Measurements from ENCODE around the gene ATP6V0E1. TPM values are rescaled to one million over a fixed set of nuclear protein-coding genes. Genes with fewer than 3 reads are reported as not detected.
A peak's percentile ranks its signal among the peaks of the same experiment; 100 is the strongest.

The ATP6V0E1 gene
- total RNA-seq, 2 experiments from 2014 or later, result 31.1 to 31.9 TPM

- H3K27me3 ChIP-seq (ENCODE audit: control insufficient read depth in 1 of 2, insufficient read depth in 2 of 2, low read length in 2 of 2), result no peaks in the 10 kb centered on the region
- peaks cover 71% of the 10 kb centered on the region for H3K36me3 ChIP-seq (ENCODE audit: insufficient read depth, low read length)
- Mint-ChIP-seq H3K36me3 (ENCODE audit: low read depth) (peaks cover 78% of the 10 kb centered on the region), H3K27ac (peak overlapping the region; percentile 37), H3K4me1 (ENCODE audit: low read depth) (peaks cover 39% of the 10 kb centered on the region), H3K4me3 (no peak overlapping the region), H3K27me3 (no peaks in the 10 kb centered on the region), H3K9me3 (no peaks in the 10 kb centered on the region)
- no peak for DNase-seq
- no peak for TF ChIP-seq CTCF (IDR thresholded peaks at IDR 0.05)
- H3K9me3 ChIP-seq (ENCODE audit: control insufficient read depth in 1 of 2, insufficient read depth in 1 of 2, low read length in 2 of 2), result no peaks in the 10 kb centered on the region
- ChIA-PET CTCF (interaction anchor here (0.8 to 1.4 kb wide), 2 partner anchors 8 to 10 kb away, joined by 3 read pairs; no protein-coding TSS in a partner anchor), POLR2A (interaction anchor here (1.9 kb wide), 1 partner anchor 10 kb away, joined by 8 read pairs; no protein-coding TSS in a partner anchor)
- no peak overlapping the region for H3K27ac ChIP-seq (ENCODE audit: low read depth in 1 of 2, low read length in 2 of 2)
- peaks cover 31% of the 10 kb centered on the region for H3K4me1 ChIP-seq (ENCODE audit: insufficient read depth, low read length)
- no peak overlapping the region for H3K4me3 ChIP-seq (ENCODE audit: low read length)
- intact Hi-C loops (cut with DNase I, micrococcal nuclease), result no loop called here
- ATAC-seq (ENCODE audit: poor library complexity), result no peak
These were observed 10.8 kb downstream of the ATP6V0E1 start for GRCh38 chr5:172994405-172994804.

GRCh38 chr5:172999372-172999973 lies 15.9 kb downstream of the ATP6V0E1 start:
- Mint-ChIP-seq H3K27me3 (no peaks in the 10 kb centered on the region), H3K27ac (peak overlapping the region; percentile 29), H3K36me3 (ENCODE audit: low read depth) (peaks cover 76% of the 10 kb centered on the region), H3K4me1 (ENCODE audit: low read depth) (peaks cover 53% of the 10 kb centered on the region), H3K4me3 (no peak overlapping the region), H3K9me3 (no peaks in the 10 kb centered on the region)
- no peak for DNase-seq
- Histone ChIP-seq H3K4me1 (ENCODE audit: insufficient read depth, low read length) (peaks cover 48% of the 10 kb centered on the region), H3K27me3 (ENCODE audit: control insufficient read depth in 1 of 2, insufficient read depth in 2 of 2, low read length in 2 of 2) (no peaks in the 10 kb centered on the region), H3K36me3 (ENCODE audit: insufficient read depth, low read length) (peaks cover 33% of the 10 kb centered on the region), H3K9me3 (ENCODE audit: control insufficient read depth in 1 of 2, insufficient read depth in 1 of 2, low read length in 2 of 2) (no peaks in the 10 kb centered on the region), H3K27ac (ENCODE audit: low read depth in 1 of 2, low read length in 2 of 2) (no peak overlapping the region), H3K4me3 (ENCODE audit: low read length) (no peak overlapping the region)
- ChIA-PET POLR2A (no interaction called here), CTCF (no interaction called here)
- intact Hi-C loops (cut with DNase I, micrococcal nuclease), result no loop called here
- ATAC-seq (ENCODE audit: poor library complexity), result no peak
- TF ChIP-seq CTCF (IDR thresholded peaks at IDR 0.05), result no peak

- H3K9me3 Mint-ChIP-seq, result no peaks in the 10 kb centered on the region
- no peaks in the 10 kb centered on the region for H3K27me3 Mint-ChIP-seq
- no peak overlapping the region for H3K27ac ChIP-seq (ENCODE audit: low read depth in 1 of 2, low read length in 2 of 2)
- intact Hi-C loops (cut with DNase I, micrococcal nuclease), result loop anchor here in 1 of 2 experiments (10.0 kb wide), 1 partner anchor 1275 kb away; no protein-coding TSS in a partner anchor
- H3K9me3 ChIP-seq (ENCODE audit: control insufficient read depth in 1 of 2, insufficient read depth in 1 of 2, low read length in 2 of 2), result no peaks in the 10 kb centered on the region
- H3K36me3 ChIP-seq (ENCODE audit: insufficient read depth, low read length), result peaks cover 28% of the 10 kb centered on the region
- peak overlapping the region; percentile 29 for H3K27ac Mint-ChIP-seq
- H3K27me3 ChIP-seq (ENCODE audit: control insufficient read depth in 1 of 2, insufficient read depth in 2 of 2, low read length in 2 of 2), result no peaks in the 10 kb centered on the region
- no peak for ATAC-seq (ENCODE audit: poor library complexity)
- no peak for TF ChIP-seq CTCF (IDR thresholded peaks at IDR 0.05)
- DNase-seq, result no peak
- ChIA-PET POLR2A (no interaction called here), CTCF (no interaction called here)
- H3K36me3 Mint-ChIP-seq (ENCODE audit: low read depth), result peaks cover 71% of the 10 kb centered on the region
- no peak overlapping the region for H3K4me3 Mint-ChIP-seq
- peaks cover 57% of the 10 kb centered on the region for H3K4me1 Mint-ChIP-seq (ENCODE audit: low read depth)
- H3K4me3 ChIP-seq (ENCODE audit: low read length), result no peak overlapping the region
- H3K4me1 ChIP-seq (ENCODE audit: insufficient read depth, low read length), result peaks cover 48% of the 10 kb centered on the region
These were observed 16.4 kb downstream of the ATP6V0E1 start for GRCh38 chr5:172999974-173000373.

Measured in CD4-positive, alpha-beta T cell (primary cell).